Keratinocyte (primary cell): ENCODE measurements around the gene SELENOO.

Source experiments
- CTCF ChIP-seq, 3 experiments: IDR thresholded peaks in 1 of 3; conservative IDR thresholded peaks in 1 of 3; optimal IDR thresholded peaks in 1 of 3; 2 replicates in 2 of 3; 3 replicates in 1 of 3; pipeline versions ENCODE3 to v1.5.1; 2011; ENCODE audit warnings: low read length in 3 of 3, mild to moderate bottlenecking in 3 of 3, moderate library complexity in 2 of 3, control low read depth in 1 of 3, inconsistent platforms in 1 of 3; ENCODE audit not compliant: insufficient read depth in 2 of 3; ENCODE audit errors: extremely low read depth in 1 of 3
- EZH2 ChIP-seq: IDR thresholded peaks from one replicate; pipeline ENCODE4 v1.6.1; 2012; ENCODE audit warnings: inconsistent platforms, mild to moderate bottlenecking, low read length, moderate library complexity

GRCh38 chr22:50178471-50178864, 22.3 kb upstream of the SELENOO start:
- TF ChIP-seq EZH2, result no peak
- TF ChIP-seq CTCF (optimal IDR thresholded peaks at IDR 0.05 in 1 of 3, IDR thresholded peaks at IDR 0.05 in 1 of 3, conservative IDR thresholded peaks at IDR 0.05 in 1 of 3; ENCODE audit: extremely low read depth in 1 of 3, insufficient read depth in 2 of 3, low read length in 3 of 3), result no peak
